SH-SY5Y (cell line): Measurements from ENCODE around the gene SOX2.

Source experiments
- GATA2 ChIP-seq: IDR thresholded peaks from 2 replicates; pipeline ENCODE4 v1.6.1; 2011; ENCODE audit warnings: mild to moderate bottlenecking, low read depth, low read length
- GATA3 ChIP-seq: IDR thresholded peaks from 2 replicates; pipeline ENCODE4 v1.6.1; 2011; ENCODE audit warnings: low read depth, mild to moderate bottlenecking, low read length, moderate library complexity

- TF ChIP-seq GATA2 (no peak), GATA3 (no peak)
Measured at GRCh38 chr3:181738551-181738950, 26.8 kb downstream of the SOX2 start.
